ENCODE data around the gene FKBP7.

DNA sequence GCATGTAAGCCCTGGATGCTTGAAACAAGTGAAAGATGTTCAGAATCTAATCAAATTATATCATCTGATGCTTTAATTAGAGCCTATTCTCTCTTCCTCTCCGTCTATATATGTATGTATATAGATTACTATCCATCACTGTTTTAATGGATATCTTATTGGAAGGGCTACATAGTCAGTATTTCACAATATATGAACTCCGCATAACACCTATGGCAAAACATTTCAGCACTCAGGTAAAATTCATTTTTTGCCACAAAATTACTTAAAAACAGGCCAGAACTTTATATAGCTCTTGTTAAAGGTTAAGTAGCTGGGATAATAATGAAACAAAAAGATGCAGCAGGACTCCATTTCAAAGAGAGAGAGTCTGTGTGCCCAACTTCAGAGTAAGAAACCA lies 26.1 kb downstream of the FKBP7 start:
- TF ChIP-seq, protein P1, sequence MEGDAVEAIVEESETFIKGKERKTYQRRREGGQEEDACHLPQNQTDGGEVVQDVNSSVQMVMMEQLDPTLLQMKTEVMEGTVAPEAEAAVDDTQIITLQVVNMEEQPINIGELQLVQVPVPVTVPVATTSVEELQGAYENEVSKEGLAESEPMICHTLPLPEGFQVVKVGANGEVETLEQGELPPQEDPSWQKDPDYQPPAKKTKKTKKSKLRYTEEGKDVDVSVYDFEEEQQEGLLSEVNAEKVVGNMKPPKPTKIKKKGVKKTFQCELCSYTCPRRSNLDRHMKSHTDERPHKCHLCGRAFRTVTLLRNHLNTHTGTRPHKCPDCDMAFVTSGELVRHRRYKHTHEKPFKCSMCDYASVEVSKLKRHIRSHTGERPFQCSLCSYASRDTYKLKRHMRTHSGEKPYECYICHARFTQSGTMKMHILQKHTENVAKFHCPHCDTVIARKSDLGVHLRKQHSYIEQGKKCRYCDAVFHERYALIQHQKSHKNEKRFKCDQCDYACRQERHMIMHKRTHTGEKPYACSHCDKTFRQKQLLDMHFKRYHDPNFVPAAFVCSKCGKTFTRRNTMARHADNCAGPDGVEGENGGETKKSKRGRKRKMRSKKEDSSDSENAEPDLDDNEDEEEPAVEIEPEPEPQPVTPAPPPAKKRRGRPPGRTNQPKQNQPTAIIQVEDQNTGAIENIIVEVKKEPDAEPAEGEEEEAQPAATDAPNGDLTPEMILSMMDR (IDR thresholded peaks at IDR 0.05; ENCODE audit: insufficient read depth, low read length, poor library complexity, severe bottlenecking), result no peak
- TF ChIP-seq EZH2phosphoT487 (conservative IDR thresholded peaks at IDR 0.05; ENCODE audit: low read length), result no peak

Measured in SU-DHL-6 (cell line).